ENCODE data around the gene COL13A1.

COL13A1 gene

GRCh38 chr10:69819716-69820506, 18.2 kb downstream of the COL13A1 start:
- DNase-seq (ENCODE audit: low read depth) = no peak

GRCh38 chr10:69820817-69821216, 19.1 kb downstream of the COL13A1 start:
- no peak for DNase-seq (ENCODE audit: low read depth)

GRCh38 chr10:69825604-69826003, 23.9 kb downstream of the COL13A1 start:
- DNase-seq (ENCODE audit: low read depth) = no peak

- DNase-seq (ENCODE audit: low read depth) = no peak
Measured at GRCh38 chr10:69826094-69826493, 24.4 kb downstream of the COL13A1 start.

- DNase-seq (ENCODE audit: low read depth) = no peak
Measured at GRCh38 chr10:69826789-69827554, 25.3 kb downstream of the COL13A1 start.

- DNase-seq (ENCODE audit: low read depth) = no peak
Measured at GRCh38 chr10:69828144-69828870, 26.6 kb downstream of the COL13A1 start.

- DNase-seq (ENCODE audit: low read depth) = no peak
Measured at GRCh38 chr10:69829775-69830174, 28.1 kb downstream of the COL13A1 start.

GRCh38 chr10:69831231-69831855, 29.6 kb downstream of the COL13A1 start:
- no peak for DNase-seq (ENCODE audit: low read depth)

- DNase-seq (ENCODE audit: low read depth) = no peak
Measured at GRCh38 chr10:69835233-69835632, 33.5 kb downstream of the COL13A1 start.

GRCh38 chr10:69835875-69836730, 34.4 kb downstream of the COL13A1 start:
- no peak for DNase-seq (ENCODE audit: low read depth)

GRCh38 chr10:69836731-69837030, 35.0 kb downstream of the COL13A1 start:
- DNase-seq (ENCODE audit: low read depth) = no peak

- no peak for DNase-seq (ENCODE audit: low read depth)
Measured at GRCh38 chr10:69837261-69837660, 35.6 kb downstream of the COL13A1 start.

GRCh38 chr10:69838418-69838817, 36.7 kb downstream of the COL13A1 start:
- no peak for DNase-seq (ENCODE audit: low read depth)

- DNase-seq (ENCODE audit: low read depth) = peak; percentile 43
Measured at GRCh38 chr10:69838853-69839252, 37.1 kb downstream of the COL13A1 start.

GRCh38 chr10:69839696-69840345, 38.1 kb downstream of the COL13A1 start:
- DNase-seq (ENCODE audit: low read depth) = peak; percentile 52

- DNase-seq (ENCODE audit: low read depth) = no peak
Measured at GRCh38 chr10:69840773-69841172, 39.1 kb downstream of the COL13A1 start.

- DNase-seq (ENCODE audit: low read depth) = no peak
Measured at GRCh38 chr10:69842020-69842419, 40.3 kb downstream of the COL13A1 start.

GRCh38 chr10:69842882-69843281, 41.2 kb downstream of the COL13A1 start:
- DNase-seq (ENCODE audit: low read depth) = no peak

GRCh38 chr10:69843923-69844322, 42.2 kb downstream of the COL13A1 start:
- DNase-seq (ENCODE audit: low read depth) = no peak

- no peak for DNase-seq (ENCODE audit: low read depth)
Measured at GRCh38 chr10:69844698-69845097, 43.0 kb downstream of the COL13A1 start.
